HepG2 (cell line): ENCODE results near the gene EPO. TPM values are rescaled to one million over a fixed set of nuclear protein-coding genes. Genes with fewer than 3 reads are reported as not detected.
A peak's percentile ranks its signal among the peaks of the same experiment; 100 is the strongest.

Experiments
- AKAP8 ChIP-seq: sonication (generic); formaldehyde crosslinking; IDR thresholded peaks from 2 replicates; pipeline ENCODE4 v1.5.1; 2020; ENCODE audit warnings: mild to moderate bottlenecking, missing genetic modification reagents
- ATF7-NPFF ChIP-seq: sonication (generic); formaldehyde crosslinking; IDR thresholded peaks from 2 replicates; pipeline ENCODE4 v1.8.1; 2023; ENCODE audit warnings: mild to moderate bottlenecking, low read depth, missing genetic modification reagents, moderate library complexity
- CREBL2 ChIP-seq: sonication (generic); formaldehyde crosslinking; IDR thresholded peaks from 2 replicates; pipeline ENCODE4 v1.8.1; 2023; ENCODE audit warnings: missing genetic modification reagents, mild to moderate bottlenecking, borderline replicate concordance
- ESRRA ChIP-seq: sonication (generic); formaldehyde crosslinking; IDR thresholded peaks from 2 replicates; pipeline ENCODE4 v1.5.1; 2020; ENCODE audit warnings: mild to moderate bottlenecking, low read depth, missing genetic modification reagents
- GRHL1 ChIP-seq: sonication (generic); formaldehyde crosslinking; conservative IDR thresholded peaks from 2 replicates; pipeline ENCODE4 v1.8.0; 2022; ENCODE audit warnings: missing genetic modification reagents
- HHEX ChIP-seq: IDR thresholded peaks from 2 replicates; pipeline ENCODE4 v1.6.1; 2016; ENCODE audit warnings: control low read depth
- HNRNPH1 ChIP-seq: fragments of 200-400 bp; formaldehyde crosslinking; optimal IDR thresholded peaks from 2 replicates; pipeline ENCODE3; 2017; ENCODE audit warnings: mild to moderate bottlenecking, low read depth, low read length
- IRF2 ChIP-seq: IDR thresholded peaks from 2 replicates; pipeline ENCODE4 v1.6.1; 2018; ENCODE audit warnings: missing genetic modification reagents, missing compliant biosample characterization
- JUNB ChIP-seq: sonication (generic); formaldehyde crosslinking; IDR thresholded peaks from 2 replicates; pipeline ENCODE4 v1.8.0; 2022; ENCODE audit warnings: missing genetic modification reagents, mild to moderate bottlenecking, borderline replicate concordance
- KDM4B ChIP-seq: sonication (generic); formaldehyde crosslinking; IDR thresholded peaks from 2 replicates; pipeline ENCODE4 v1.4.0; 2020; ENCODE audit warnings: missing genetic modification reagents
- MAF1 ChIP-seq: sonication (generic); formaldehyde crosslinking; IDR thresholded peaks from 2 replicates; pipeline ENCODE4 v1.5.0; 2020; ENCODE audit warnings: missing genetic modification reagents, borderline replicate concordance
- MIXL1 ChIP-seq: IDR thresholded peaks from 2 replicates; pipeline ENCODE4 v1.6.1; 2016
- MXD4 ChIP-seq: IDR thresholded peaks from 2 replicates; pipeline ENCODE4 v1.6.1; 2016; ENCODE audit warnings: mild to moderate bottlenecking, missing biosample characterization, missing genetic modification reagents
- NCOA1 ChIP-seq: sonication (generic); formaldehyde crosslinking; IDR thresholded peaks from 2 replicates; pipeline ENCODE4 v1.9.0; 2021; ENCODE audit warnings: missing genetic modification reagents
- PHF20 ChIP-seq: sonication (generic); formaldehyde crosslinking; IDR thresholded peaks from 2 replicates; pipeline ENCODE4 v1.5.0; 2020; ENCODE audit warnings: mild to moderate bottlenecking, missing genetic modification reagents
- SOX6 ChIP-seq, 2 experiments: fragments of 450-650 bp in 1 of 2; sonication (generic) in 1 of 2; formaldehyde crosslinking in 1 of 2; IDR thresholded peaks; 2 replicates each; pipeline versions ENCODE4 v1.4.0 to v1.6.1; 2017 to 2020; ENCODE audit warnings: antibody characterized with exemption in 1 of 2, mild to moderate bottlenecking in 1 of 2, missing genetic modification reagents in 1 of 2
- ZFP36L1 ChIP-seq: sonication (generic); formaldehyde crosslinking; IDR thresholded peaks from 2 replicates; pipeline ENCODE4 v1.8.0; 2022; ENCODE audit warnings: mild to moderate bottlenecking, missing genetic modification reagents, moderate library complexity
- ZNF138 ChIP-seq: sonication (generic); formaldehyde crosslinking; IDR thresholded peaks from 2 replicates; pipeline ENCODE4 v1.5.0; 2020; ENCODE audit warnings: mild to moderate bottlenecking, low read depth, missing genetic modification reagents
- ZNF234 ChIP-seq: sonication (generic); formaldehyde crosslinking; conservative IDR thresholded peaks from 2 replicates; pipeline ENCODE4 v1.5.1; 2020; ENCODE audit warnings: mild to moderate bottlenecking, missing genetic modification reagents
- ZNF256 ChIP-seq: sonication (generic); formaldehyde crosslinking; conservative IDR thresholded peaks from 2 replicates; pipeline ENCODE4 v1.4.0; 2020; ENCODE audit warnings: missing genetic modification reagents
- ZNF282 ChIP-seq: fragments of 450-650 bp; IDR thresholded peaks from 2 replicates; pipeline ENCODE4 v1.6.1; 2018; ENCODE audit not compliant: partially characterized antibody
- ZNF292 ChIP-seq: sonication (generic); formaldehyde crosslinking; IDR thresholded peaks from 2 replicates; pipeline ENCODE4 v1.8.1; 2022; ENCODE audit warnings: mild to moderate bottlenecking, low read depth, missing genetic modification reagents, borderline replicate concordance
- ZNF317 ChIP-seq: sonication (generic); formaldehyde crosslinking; IDR thresholded peaks from 2 replicates; pipeline ENCODE4 v1.5.0; 2020; ENCODE audit warnings: mild to moderate bottlenecking, missing genetic modification reagents
- ZNF354B ChIP-seq: sonication (generic); formaldehyde crosslinking; IDR thresholded peaks from 2 replicates; pipeline ENCODE4 v1.8.0; 2022; ENCODE audit warnings: mild to moderate bottlenecking, missing genetic modification reagents
- ZNF562 ChIP-seq: sonication (generic); formaldehyde crosslinking; IDR thresholded peaks from 2 replicates; pipeline ENCODE4 v1.8.0; 2022; ENCODE audit warnings: missing genetic modification reagents, borderline replicate concordance
- ZNF710 ChIP-seq: sonication (generic); formaldehyde crosslinking; IDR thresholded peaks from 2 replicates; pipeline ENCODE4 v1.5.0; 2020; ENCODE audit warnings: mild to moderate bottlenecking, missing genetic modification reagents, borderline replicate concordance
- ZNF878 ChIP-seq: sonication (generic); formaldehyde crosslinking; IDR thresholded peaks from 2 replicates; pipeline ENCODE4 v1.8.1; 2023; ENCODE audit warnings: mild to moderate bottlenecking, missing genetic modification reagents, moderate library complexity
- polyA plus RNA-seq, 8 experiments: library from polyadenylated mRNA; depleted of rRNA in 3 of 8; stranded (reverse) in 7 of 8; unstranded in 1 of 8; fragments of >200 nt; fragmentation: Illumina TruSeq in 4 of 8; extraction: Trizol in 4 of 8; gene quantifications; 2 replicates each; pipeline versions ENCODE4 v1.2.1 to v1.2.3, GENCODE V29; 2011 to 2016; ENCODE audit warnings: low read depth in 4 of 8, missing spikeins in 1 of 8, mixed read lengths in 1 of 8; ENCODE audit not compliant: insufficient read depth in 1 of 8
- total RNA-seq, 5 experiments: library from RNA; depleted of rRNA; stranded (reverse); fragments of >200 nt; fragmentation: Illumina TruSeq; extraction: Trizol; gene quantifications; 2 replicates each; pipeline ENCODE4 v1.2.3, GENCODE V29; 2016; ENCODE audit warnings: low read depth in 1 of 5

EPO gene
- total and polyA plus RNA-seq, 2 of the 13 experiments (the other 11 are each of a cell fraction or from before 2014, with no cell fraction given), result 10.3 to 25.7 TPM

GRCh38 chr7:100705753-100706671, 14.3 kb upstream of the EPO start, which contains the start of gene POP7 (continued):
- TF ChIP-seq ATF7-NPFF (peak; percentile 85; the same call in 1 of the 2 replicates), ZNF138 (CRISPR knock-in tag) (no peak; the same call in 1 of the 2 replicates), ZNF292 (no peak), JUNB (no peak), ZNF282 (no peak), ZFP36L1 (CRISPR knock-in tag) (peak; percentile 82; the same call in 1 of the 2 replicates), AKAP8 (CRISPR knock-in tag) (peak; percentile 83; the same call in 1 of the 2 replicates), ZNF317 (CRISPR knock-in tag) (peak; percentile 76), GRHL1 (CRISPR knock-in tag) (no peak; the same call in 1 of the 2 replicates), ZNF234 (peak; percentile 64; the same call in 1 of the 2 replicates), ZNF562 (CRISPR knock-in tag) (no peak), HNRNPH1 (peak; percentile 4), ZNF878 (CRISPR knock-in tag) (peak; percentile 84; the same call in 1 of the 2 replicates), CREBL2 (CRISPR knock-in tag) (no peak), ESRRA (CRISPR knock-in tag) (peak; percentile 38; the same call in 1 of the 2 replicates), HHEX (CRISPR knock-in tag) (0 out of 2 replicates have a peak, but pooled peaks have one; percentile 15), ZNF710 (peak; percentile 31; the same call in 1 of the 2 replicates), IRF2 (CRISPR knock-in tag) (no peak), PHF20 (peak; percentile 86), ZNF256 (CRISPR knock-in tag) (no peak), KDM4B (CRISPR knock-in tag) (no peak; the same call in 1 of the 2 replicates), MIXL1 (no peak; the same call in 1 of the 2 replicates), NCOA1 (CRISPR knock-in tag) (peak; percentile 72; the same call in 1 of the 2 replicates), MXD4 (CRISPR knock-in tag) (peak; percentile 79), ZNF354B (CRISPR knock-in tag) (0 out of 2 replicates have a peak, but pooled peaks have one; percentile 60), MAF1 (CRISPR knock-in tag) (no peak; the same call in 1 of the 2 replicates), SOX6 (IDR thresholded peaks at IDR 0.05) (no peak), SOX6 (CRISPR knock-in tag; IDR thresholded peaks at IDR 0.05) (peak; percentile 73)
